ENCODE results near the gene DENND6B.
A peak's percentile ranks its signal among the peaks of the same experiment; 100 is the strongest.

DENND6B gene

GRCh38 chr22:50342651-50343540, 16.1 kb upstream of the DENND6B start, which contains the start of gene PPP6R2:
Gene PPP6R2 (plus strand): TSS chr22:50343327. CDS start chr22:50393909, 50,582 bp downstream.
- peaks cover 3% of the 10 kb centered on the region in 2 experiments for H3K4me1 ChIP-seq (ENCODE audit: control insufficient read depth in 1 of 2, insufficient read depth in 2 of 2, low read length in 2 of 2)
- peak within 1 kb of the TSS; percentile 93 for H3K4me3 ChIP-seq (ENCODE audit: low read depth, low read length)
- peak within 1 kb of the TSS; percentile 90 for H2AFZ ChIP-seq (ENCODE audit: insufficient read depth, low read length, poor library complexity)
- H3K27me3 ChIP-seq (ENCODE audit: insufficient read depth, low read length), result no peaks in the 10 kb centered on the region
- H3K4me2 ChIP-seq (ENCODE audit: low read length), result peak within 1 kb of the TSS; percentile 76
- no CpG with 5 or more reads among the region's 87 CpGs for WGBS (ENCODE audit: extremely low coverage, insufficient coverage, insufficient read length)
- peak within 1 kb of the TSS; percentile 86 for H4K8ac ChIP-seq (ENCODE audit: low read depth, low read length)
- H3K18ac ChIP-seq (ENCODE audit: low read length), result peak within 1 kb of the TSS; percentile 66
- H3K36me3 ChIP-seq (ENCODE audit: control insufficient read depth in 1 of 2, insufficient read depth in 2 of 2, low read length in 2 of 2), result peaks cover 3% of the 10 kb centered on the region in 2 experiments
- peaks cover 6% of the 10 kb centered on the region for H3K79me1 ChIP-seq (ENCODE audit: low read length)
- peak within 1 kb of the TSS; percentile 80 for H4K91ac ChIP-seq (ENCODE audit: low read depth, low read length)
- DNase-seq, result peak; percentile 95 to 96
- H3K79me2 ChIP-seq (ENCODE audit: control insufficient read depth, insufficient read depth, low read length, poor library complexity), result peaks cover 5% of the 10 kb centered on the region
- H3K4ac ChIP-seq (ENCODE audit: low read depth, low read length), result peak within 1 kb of the TSS; percentile 72
- H2BK12ac ChIP-seq (ENCODE audit: low read length), result no peak within 1 kb of the TSS
- peaks cover 24% of the 10 kb centered on the region for H3K9me3 ChIP-seq (ENCODE audit: insufficient read depth, low read depth, low read length)
- H3K9ac ChIP-seq (ENCODE audit: low read length), result peak within 1 kb of the TSS; percentile 87
- peak within 1 kb of the TSS; percentile 50 for H2AK5ac ChIP-seq (ENCODE audit: low read length)
- peak within 1 kb of the TSS; percentile 79 for H3K14ac ChIP-seq (ENCODE audit: low read length)
- H2BK120ac ChIP-seq (ENCODE audit: insufficient read depth, low read length, poor library complexity), result peak within 1 kb of the TSS; percentile 61
- H3K23ac ChIP-seq (ENCODE audit: low read length), result no peak within 1 kb of the TSS
- H3K27ac ChIP-seq (ENCODE audit: low read depth, low read length), result peak within 1 kb of the TSS; percentile 68
- peak within 1 kb of the TSS; percentile 67 for H4K12ac ChIP-seq (ENCODE audit: low read depth, low read length)
- peak within 1 kb of the TSS; percentile 74 for H2BK5ac ChIP-seq (ENCODE audit: low read depth, low read length, poor library complexity)

- Histone ChIP-seq H3K23ac (ENCODE audit: low read length) (no peak overlapping the region), H2AFZ (ENCODE audit: insufficient read depth, low read length, poor library complexity) (no peak overlapping the region), H2BK12ac (ENCODE audit: low read length) (no peak overlapping the region), H3K14ac (ENCODE audit: low read length) (no peak overlapping the region), H3K36me3 (ENCODE audit: control insufficient read depth in 1 of 2, insufficient read depth in 2 of 2, low read length in 2 of 2) (peaks cover 2 to 3% of the 10 kb centered on the region in 2 experiments), H3K4ac (ENCODE audit: low read depth, low read length) (no peak overlapping the region), H3K4me3 (ENCODE audit: low read depth, low read length) (no peak overlapping the region), H3K27me3 (ENCODE audit: insufficient read depth, low read length) (no peaks in the 10 kb centered on the region), H3K9me3 (ENCODE audit: insufficient read depth, low read depth, low read length) (peaks cover 32% of the 10 kb centered on the region), H4K91ac (ENCODE audit: low read depth, low read length) (no peak overlapping the region), H3K9ac (ENCODE audit: low read length) (no peak overlapping the region), H3K4me2 (ENCODE audit: low read length) (peak overlapping the region; percentile 76), H3K79me1 (ENCODE audit: low read length) (peaks cover 6% of the 10 kb centered on the region), H3K4me1 (ENCODE audit: control insufficient read depth in 1 of 2, insufficient read depth in 2 of 2, low read length in 2 of 2) (peaks cover 3% of the 10 kb centered on the region in 2 experiments), H2AK5ac (ENCODE audit: low read length) (no peak overlapping the region), H4K8ac (ENCODE audit: low read depth, low read length) (no peak overlapping the region), H2BK5ac (ENCODE audit: low read depth, low read length, poor library complexity) (no peak overlapping the region), H3K18ac (ENCODE audit: low read length) (no peak overlapping the region), H3K79me2 (ENCODE audit: control insufficient read depth, insufficient read depth, low read length, poor library complexity) (peaks cover 5% of the 10 kb centered on the region), H4K12ac (ENCODE audit: low read depth, low read length) (no peak overlapping the region), H2BK120ac (ENCODE audit: insufficient read depth, low read length, poor library complexity) (no peak overlapping the region), H3K27ac (ENCODE audit: low read depth, low read length) (peak overlapping the region; percentile 67)
- no CpG with 5 or more reads among the region's 26 CpGs for WGBS (ENCODE audit: extremely low coverage, insufficient coverage, insufficient read length)
- DNase-seq, result peak; percentile 84 to 97
Observed at GRCh38 chr22:50341977-50342650, 15.3 kb upstream of the DENND6B start.

GRCh38 chr22:50339945-50340879, 13.4 kb upstream of the DENND6B start:
- H2BK120ac ChIP-seq (ENCODE audit: insufficient read depth, low read length, poor library complexity), result no peak overlapping the region
- WGBS (ENCODE audit: extremely low coverage, insufficient coverage, insufficient read length), result 100% methylated on average over 5 of the region's 12 CpGs
- H3K9me3 ChIP-seq (ENCODE audit: insufficient read depth, low read depth, low read length), result peaks cover 34% of the 10 kb centered on the region
- H3K4me2 ChIP-seq (ENCODE audit: low read length), result no peak overlapping the region
- H4K91ac ChIP-seq (ENCODE audit: low read depth, low read length), result no peak overlapping the region
- no peak overlapping the region for H2BK5ac ChIP-seq (ENCODE audit: low read depth, low read length, poor library complexity)
- H4K12ac ChIP-seq (ENCODE audit: low read depth, low read length), result no peak overlapping the region
- no peak overlapping the region for H4K8ac ChIP-seq (ENCODE audit: low read depth, low read length)
- H2AFZ ChIP-seq (ENCODE audit: insufficient read depth, low read length, poor library complexity), result no peak overlapping the region
- H3K79me2 ChIP-seq (ENCODE audit: control insufficient read depth, insufficient read depth, low read length, poor library complexity), result peaks cover 3% of the 10 kb centered on the region
- peaks cover 3% of the 10 kb centered on the region in 2 experiments for H3K4me1 ChIP-seq (ENCODE audit: control insufficient read depth in 1 of 2, insufficient read depth in 2 of 2, low read length in 2 of 2)
- H3K18ac ChIP-seq (ENCODE audit: low read length), result no peak overlapping the region
- peaks cover 6% of the 10 kb centered on the region for H3K79me1 ChIP-seq (ENCODE audit: low read length)
- no peaks in the 10 kb centered on the region for H3K27me3 ChIP-seq (ENCODE audit: insufficient read depth, low read length)
- H3K4ac ChIP-seq (ENCODE audit: low read depth, low read length), result no peak overlapping the region
- DNase-seq, result peak; percentile 75 to 77
- peak overlapping the region; percentile 99 for H3K23ac ChIP-seq (ENCODE audit: low read length)
- no peak overlapping the region for H2AK5ac ChIP-seq (ENCODE audit: low read length)
- no peak overlapping the region for H2BK12ac ChIP-seq (ENCODE audit: low read length)
- no peak overlapping the region for H3K27ac ChIP-seq (ENCODE audit: low read depth, low read length)
- H3K9ac ChIP-seq (ENCODE audit: low read length), result no peak overlapping the region
- H3K4me3 ChIP-seq (ENCODE audit: low read depth, low read length), result peak overlapping the region; percentile 63
- H3K14ac ChIP-seq (ENCODE audit: low read length), result no peak overlapping the region
- no peaks in the 10 kb centered on the region for H3K36me3 ChIP-seq (ENCODE audit: control insufficient read depth in 1 of 2, insufficient read depth in 2 of 2, low read length in 2 of 2)

Measured in trophoblast cell (in vitro differentiated cells and primary cell).